Testis (tissue), 3 donors: ENCODE data around the gene ARSG. TPM values are rescaled to one million over a fixed set of nuclear protein-coding genes. Genes with fewer than 3 reads are reported as not detected.

Experiments used
- DNase-seq: peaks from one replicate; pipeline ENCODE4 v3.0.0-alpha.2; 2019
- H3K27ac ChIP-seq, 2 donors: fragments of 200-600 bp; sonication (generic); one replicate each; pipeline ENCODE4 v1.5.1; 2019
- H3K27me3 ChIP-seq: fragments of 200-600 bp; sonication (generic); one replicate; pipeline ENCODE4 v1.5.1; 2019
- H3K36me3 ChIP-seq: fragments of 200-600 bp; sonication (generic); one replicate; pipeline ENCODE4 v1.5.1; 2017; ENCODE audit warnings: low read depth; ENCODE audit errors: missing control alignments
- H3K4me1 ChIP-seq: fragments of 200-600 bp; sonication (generic); one replicate; pipeline ENCODE4 v1.5.1; 2019
- H3K4me3 ChIP-seq, 2 donors: fragments of 200-600 bp; sonication (generic); one replicate each; pipeline ENCODE4 v1.5.1; 2017 to 2019
- H3K9me3 ChIP-seq: fragments of 200-600 bp; sonication (generic); one replicate; pipeline ENCODE4 v1.5.1; 2017
- CTCF ChIP-seq, 3 experiments: fragments of 450-650 bp in 2 of 3; fragments of 200-600 bp in 1 of 3; sonication (generic) in 1 of 3; IDR thresholded peaks; one replicate each; pipeline ENCODE4 v1.5.1; 2016 to 2019; ENCODE audit warnings: antibody characterized with exemption in 3 of 3, mild to moderate bottlenecking in 2 of 3, moderate library complexity in 1 of 3
- POLR2A ChIP-seq: fragments of 450-650 bp; IDR thresholded peaks from one replicate; pipeline ENCODE4 v1.6.1; 2017; ENCODE audit warnings: antibody characterized with exemption, mild to moderate bottlenecking, moderate library complexity
- WGBS, 2 donors: methylation state at CpG; one replicate each; pipeline ENCODE4 v1.1.5; 2018; 5-methylcytosine and 5-hydroxymethylcytosine counted together
- intact Hi-C: fragments of 100-400 bp; cut with DNase I; formaldehyde crosslinking; loops from one replicate; pipeline ENCODE4 v1.15.1; 2023; ENCODE audit warnings: low total_unique reads
- polyA plus RNA-seq: library from polyadenylated mRNA; stranded (reverse); fragments of 350-450 nt; fragmentation: Illumina TruSeq; extraction: RNeasy Lipid Tissue Mini Kit (QIAGEN cat#74804); gene quantifications from one replicate; pipeline ENCODE4 v1.2.3, GENCODE V29; 2014; ENCODE audit warnings: low read depth, low replicate concordance; ENCODE audit not compliant: insufficient read depth
- total RNA-seq, 2 donors: library from RNA; depleted of rRNA; stranded (reverse); fragments of >200 nt; gene quantifications; one replicate each; pipeline ENCODE4 v1.2.3, GENCODE V29; 2016

The ARSG gene
- total and polyA plus RNA-seq, 3 donors from 2014 or later, result 7.4 to 16.9 (median 12.5) TPM

GRCh38 chr17:68435876-68436842 lies 144.9 kb downstream of the ARSG start:
- intact Hi-C loops, result loop anchor here (10.0 kb wide), 1 partner anchor 171 kb away; no protein-coding TSS in a partner anchor

GRCh38 chr17:68437979-68438822 lies 146.9 kb downstream of the ARSG start:
- intact Hi-C loops, result loop anchor here (10.0 kb wide), 1 partner anchor 173 kb away; no protein-coding TSS in a partner anchor

More at GRCh38 chr17:68435876-68436842, 144.9 kb downstream of the ARSG start:
- 67 to 78% methylated on average over 18 to 20 of the region's 20 CpGs for WGBS, 2 donors
- Histone ChIP-seq H3K4me1 (peaks cover 13% of the 10 kb centered on the region), H3K27me3 (no peaks in the 10 kb centered on the region), H3K9me3 (no peaks in the 10 kb centered on the region), H3K27ac (no peak overlapping the region), H3K36me3 (no peaks in the 10 kb centered on the region), H3K4me3 (no peak overlapping the region)
- TF ChIP-seq POLR2A (no peak), CTCF (IDR thresholded peaks at IDR 0.05) (peak; percentile 73 to 91 (median 91))
- DNase-seq, result peak; percentile 87

GRCh38 chr17:68439656-68440290 lies 148.5 kb downstream of the ARSG start:
- Histone ChIP-seq H3K27ac (no peak overlapping the region), H3K27me3 (no peaks in the 10 kb centered on the region), H3K4me1 (peaks cover 38% of the 10 kb centered on the region), H3K36me3 (no peaks in the 10 kb centered on the region), H3K9me3 (no peaks in the 10 kb centered on the region), H3K4me3 (no peak overlapping the region)
- no peak for DNase-seq
- WGBS, 2 donors, result 75 to 76% methylated on average over 8 of the region's 8 CpGs
- intact Hi-C loops, result loop anchor here (10.0 kb wide), 1 partner anchor 175 kb away; no protein-coding TSS in a partner anchor
- TF ChIP-seq CTCF (IDR thresholded peaks at IDR 0.05) (no peak), POLR2A (no peak)

More at GRCh38 chr17:68437979-68438822, 146.9 kb downstream of the ARSG start:
- 65 to 67% methylated on average over 14 of the region's 14 CpGs for WGBS, 2 donors
- TF ChIP-seq CTCF (IDR thresholded peaks at IDR 0.05) (no peak), POLR2A (no peak)
- Histone ChIP-seq H3K9me3 (no peaks in the 10 kb centered on the region), H3K27ac (peak overlapping the region; percentile 42 to 46), H3K36me3 (no peaks in the 10 kb centered on the region), H3K27me3 (no peaks in the 10 kb centered on the region), H3K4me1 (peaks cover 29% of the 10 kb centered on the region), H3K4me3 (no peak overlapping the region)
- DNase-seq, result no peak

GRCh38 chr17:68440526-68440925 lies 149.2 kb downstream of the ARSG start:
- H3K4me3 ChIP-seq, result no peak overlapping the region
- WGBS, 2 donors, result 82 to 84% methylated on average over 2 of the region's 2 CpGs
- peaks cover 38% of the 10 kb centered on the region for H3K4me1 ChIP-seq
- DNase-seq, result no peak
- intact Hi-C loops, result no loop called here
- H3K27me3 ChIP-seq, result no peaks in the 10 kb centered on the region
- H3K27ac ChIP-seq, result no peak overlapping the region
- H3K36me3 ChIP-seq, result no peaks in the 10 kb centered on the region
- H3K9me3 ChIP-seq, result no peaks in the 10 kb centered on the region
- TF ChIP-seq CTCF (IDR thresholded peaks at IDR 0.05) (no peak), POLR2A (no peak)
